ENCODE data around the gene CMTM7.

The CMTM7 gene, protein sequence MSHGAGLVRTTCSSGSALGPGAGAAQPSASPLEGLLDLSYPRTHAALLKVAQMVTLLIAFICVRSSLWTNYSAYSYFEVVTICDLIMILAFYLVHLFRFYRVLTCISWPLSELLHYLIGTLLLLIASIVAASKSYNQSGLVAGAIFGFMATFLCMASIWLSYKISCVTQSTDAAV

DNA sequence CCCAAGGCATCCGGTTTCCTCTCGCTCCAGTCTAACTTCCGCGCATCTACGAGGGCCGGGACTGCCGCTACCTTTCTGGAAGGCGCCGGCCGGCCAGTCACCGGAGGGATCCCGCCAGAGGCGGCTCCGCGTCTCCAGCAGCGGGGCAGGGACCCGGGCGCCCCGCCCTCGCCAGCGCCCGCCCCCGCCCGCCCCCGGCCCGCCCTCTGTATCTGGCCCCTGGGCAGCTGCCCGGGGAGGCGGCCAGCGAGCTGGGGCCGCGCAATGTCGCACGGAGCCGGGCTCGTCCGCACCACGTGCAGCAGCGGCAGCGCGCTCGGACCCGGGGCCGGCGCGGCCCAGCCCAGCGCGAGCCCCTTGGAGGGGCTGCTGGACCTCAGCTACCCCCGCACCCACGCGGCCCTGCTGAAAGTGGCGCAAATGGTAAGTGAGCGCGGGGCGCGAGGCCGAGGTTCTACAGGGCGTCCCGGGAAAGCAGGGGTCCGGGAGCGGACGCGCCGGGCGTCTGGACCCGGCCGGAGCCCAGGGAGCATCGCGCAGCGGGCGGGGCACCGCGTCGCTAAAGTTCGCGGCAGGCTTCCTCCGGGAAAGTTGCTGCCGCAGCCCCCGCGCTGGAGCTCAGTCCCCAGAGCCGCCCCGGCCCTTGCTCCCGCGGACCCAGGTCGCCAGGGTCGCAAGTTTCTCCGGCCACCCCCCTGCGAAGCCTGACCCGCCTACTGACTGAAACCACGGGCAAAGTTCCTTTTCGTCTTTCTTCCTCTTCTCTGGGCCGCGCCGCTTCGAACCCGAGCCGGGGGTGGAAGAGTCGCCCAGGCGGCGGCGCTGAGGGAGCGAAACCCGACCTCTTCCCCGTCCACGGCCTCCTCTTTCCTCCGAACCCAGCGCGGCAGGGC, at the start of gene CMTM7:
Gene CMTM7, plus strand, starts transcription at position 211 of the 893 bp plus-strand sequence. Its CDS starts 54 bp downstream, at position 265.
- DNase-seq: no peak

DNA sequence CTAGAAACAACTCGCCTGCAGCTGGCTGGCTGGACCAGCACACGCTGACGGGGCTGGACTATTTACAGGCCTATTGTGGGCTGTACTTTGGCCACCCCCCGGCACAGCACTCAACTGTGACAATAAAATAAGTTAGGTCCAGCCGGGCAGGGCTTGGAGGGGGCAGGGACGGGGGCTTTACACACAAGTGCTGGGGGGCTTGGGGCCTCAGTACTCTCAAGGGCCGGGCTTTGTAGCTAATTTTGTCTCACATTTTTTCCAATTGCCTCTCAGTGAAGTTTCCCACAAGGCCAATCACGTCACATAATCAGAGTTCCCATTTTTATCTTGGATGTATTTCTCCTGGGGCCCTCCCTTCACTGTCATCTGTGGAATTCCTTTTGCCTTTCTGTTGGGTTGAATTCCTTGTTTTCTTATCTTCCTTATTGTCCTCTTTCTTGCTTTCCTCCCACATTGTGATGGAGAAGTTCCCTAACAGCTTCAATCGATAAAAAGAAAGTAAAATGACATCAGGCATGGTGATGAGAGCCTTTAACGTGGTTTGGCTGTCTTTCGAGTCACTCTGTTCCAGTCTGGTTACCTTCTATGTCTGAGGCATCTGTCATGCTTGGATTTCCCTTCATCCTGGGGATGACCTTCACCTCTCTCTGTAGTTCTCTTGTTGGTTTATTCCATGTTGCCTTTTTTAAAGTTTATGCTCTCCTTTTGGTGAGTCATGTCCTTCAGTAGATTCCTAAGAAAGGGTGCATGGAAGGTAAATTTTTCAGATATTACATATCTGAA, 44.1 kb upstream of the CMTM7 start:
- DNase-seq: no peak

DNA sequence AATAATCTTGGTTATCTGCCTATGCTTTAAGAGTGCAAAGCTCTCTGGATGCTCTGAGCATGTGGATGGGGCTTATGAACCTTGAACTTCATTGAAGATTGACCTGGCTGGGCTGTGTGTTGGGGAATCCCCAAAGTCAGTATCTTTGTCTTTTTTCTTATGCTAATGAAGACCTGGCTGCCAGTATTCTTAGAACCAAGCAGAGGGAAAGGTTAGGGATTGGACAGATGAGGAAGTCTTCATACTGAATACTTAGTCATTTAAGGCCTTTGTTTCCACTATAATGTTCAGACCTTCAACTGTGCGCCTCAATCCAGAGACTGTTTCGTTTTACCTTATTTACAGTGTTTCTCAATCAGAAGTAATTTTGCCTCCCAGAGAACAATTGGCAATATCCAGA, 42.5 kb upstream of the CMTM7 start:
- DNase-seq: no peak

DNA sequence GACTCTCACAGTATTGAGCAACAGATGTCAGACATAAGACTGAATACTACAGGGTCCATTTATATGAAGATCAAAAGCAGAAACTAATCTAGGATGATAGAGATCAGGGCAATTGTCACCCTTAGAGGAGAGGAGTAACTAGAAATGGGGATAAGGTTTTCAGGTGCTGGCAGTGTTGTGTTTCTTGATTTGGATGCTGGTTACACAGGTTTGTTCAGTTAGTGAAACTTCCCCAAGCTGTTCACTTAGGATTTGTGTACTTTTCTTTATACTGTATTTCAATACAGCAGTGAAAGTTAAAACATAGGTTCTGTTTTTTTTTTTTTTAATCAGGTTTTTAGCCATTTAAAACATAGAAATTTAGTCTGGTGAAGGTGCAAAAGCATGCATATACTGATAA, 39.1 kb upstream of the CMTM7 start:
- DNase-seq: no peak

DNA sequence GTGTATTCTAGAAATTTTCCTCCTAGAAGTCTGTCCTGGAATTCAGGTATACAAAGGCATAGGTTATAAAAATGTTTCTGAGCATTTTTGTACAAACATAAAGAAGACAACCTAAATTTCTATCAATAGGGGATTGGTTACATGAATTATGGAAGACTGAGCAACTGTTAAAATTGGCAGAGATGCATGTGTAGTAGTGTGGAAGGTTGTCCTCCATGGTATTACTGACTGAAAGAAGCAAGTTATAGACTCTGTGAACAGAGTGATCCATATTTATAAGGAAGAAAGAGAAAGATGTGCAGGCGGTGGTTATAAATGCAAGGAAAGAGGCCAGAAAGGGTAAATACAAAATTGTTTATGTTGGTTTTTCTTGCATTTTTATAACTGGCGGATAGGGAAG, 38.3 kb upstream of the CMTM7 start:
- no peak for DNase-seq

DNA sequence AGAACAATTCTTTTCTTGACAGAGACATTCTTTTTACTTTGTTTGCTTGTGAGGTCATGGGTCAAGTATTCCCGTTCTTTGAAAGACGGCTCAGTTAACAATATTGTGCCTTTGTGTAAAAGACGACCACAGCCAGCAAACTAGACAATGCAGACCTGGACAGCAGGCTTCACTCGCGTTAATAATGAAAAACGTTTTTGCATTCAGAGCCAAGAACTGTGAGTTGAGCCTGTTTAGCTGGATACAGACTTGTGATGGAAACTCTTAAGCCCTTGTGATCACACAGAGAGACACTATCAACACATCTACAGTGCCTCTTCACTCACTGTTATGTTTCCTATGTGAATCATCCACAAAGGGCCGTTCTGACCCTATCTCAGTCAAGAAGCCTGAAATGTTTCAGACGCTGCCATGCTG, 37.3 kb upstream of the CMTM7 start:
- DNase-seq: no peak

DNA sequence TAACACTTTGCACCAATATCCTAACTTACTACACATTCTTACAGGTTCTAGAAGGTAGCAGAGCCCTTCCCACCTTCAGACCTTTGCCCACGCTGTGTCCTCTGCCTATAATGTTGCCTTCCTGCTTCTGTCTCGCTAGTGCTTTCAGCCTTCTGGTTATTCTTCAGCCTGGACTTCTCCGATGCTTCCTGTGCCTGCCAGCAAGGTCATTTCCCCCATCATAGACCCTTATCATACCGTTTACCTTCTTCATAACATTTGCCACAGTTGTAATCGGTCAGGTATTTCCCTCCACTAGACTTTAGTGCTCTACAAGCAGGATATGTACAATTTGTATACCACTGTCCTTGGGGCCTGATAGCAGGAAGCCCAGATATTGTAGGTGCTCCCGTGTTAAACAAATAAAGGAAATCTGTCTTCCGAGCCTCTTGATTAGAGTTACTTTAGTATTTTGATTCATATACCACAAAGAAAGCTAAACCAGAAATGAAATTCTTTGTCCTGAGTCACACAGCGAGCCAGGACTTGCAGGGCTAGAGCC, 35.8 kb upstream of the CMTM7 start:
- DNase-seq: no peak

DNA sequence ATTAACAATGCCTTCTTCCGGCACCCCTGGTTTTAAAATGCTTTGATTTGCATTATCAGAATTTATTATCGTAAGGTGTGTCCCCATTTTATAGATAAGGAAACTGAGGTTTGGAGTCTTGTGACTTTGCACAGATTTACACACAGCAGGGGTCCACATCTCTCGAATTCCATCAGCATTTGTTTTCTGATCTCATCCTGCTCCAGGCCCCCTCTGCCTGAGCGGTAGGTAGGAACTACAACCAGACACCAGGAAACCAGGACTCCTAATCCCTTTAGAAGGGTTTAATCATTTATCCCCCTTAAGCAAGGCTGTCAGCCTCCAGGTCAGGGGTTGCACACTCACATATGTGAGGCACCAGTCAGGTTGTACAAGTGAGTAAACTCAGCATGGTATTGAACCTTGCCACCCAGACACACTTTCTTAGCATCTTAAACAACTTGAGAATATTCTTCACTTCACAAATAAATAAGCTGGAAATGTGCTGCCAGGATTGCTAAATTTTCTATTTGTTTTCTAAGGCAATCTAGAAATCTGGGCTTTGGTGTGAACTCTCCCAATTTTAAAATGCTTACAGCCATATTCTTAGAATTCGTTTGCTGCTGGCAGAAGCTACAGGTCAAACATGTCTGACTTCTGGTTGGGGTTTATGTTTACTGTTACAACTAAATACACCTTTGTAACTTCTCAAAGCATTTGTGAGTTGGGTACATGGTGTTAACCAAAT, 31.7 kb upstream of the CMTM7 start:
- DNase-seq: no peak

DNA sequence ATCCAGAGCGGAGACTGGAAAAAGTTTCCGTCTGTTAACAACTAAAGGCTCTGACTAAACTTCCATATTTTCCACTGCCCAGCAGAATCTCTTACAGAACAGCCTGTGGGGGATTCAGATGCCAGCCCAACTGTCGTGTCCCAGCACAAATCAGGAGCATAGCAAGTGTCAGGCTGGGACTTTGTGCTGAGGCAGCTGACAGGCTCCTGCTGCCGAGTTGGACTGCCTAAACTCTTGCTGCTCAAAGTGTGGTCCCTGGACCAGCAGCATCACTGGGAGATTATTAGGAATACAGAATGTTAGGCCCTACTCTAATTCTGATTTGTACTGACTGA, 31.2 kb upstream of the CMTM7 start:
- no peak for DNase-seq

DNA sequence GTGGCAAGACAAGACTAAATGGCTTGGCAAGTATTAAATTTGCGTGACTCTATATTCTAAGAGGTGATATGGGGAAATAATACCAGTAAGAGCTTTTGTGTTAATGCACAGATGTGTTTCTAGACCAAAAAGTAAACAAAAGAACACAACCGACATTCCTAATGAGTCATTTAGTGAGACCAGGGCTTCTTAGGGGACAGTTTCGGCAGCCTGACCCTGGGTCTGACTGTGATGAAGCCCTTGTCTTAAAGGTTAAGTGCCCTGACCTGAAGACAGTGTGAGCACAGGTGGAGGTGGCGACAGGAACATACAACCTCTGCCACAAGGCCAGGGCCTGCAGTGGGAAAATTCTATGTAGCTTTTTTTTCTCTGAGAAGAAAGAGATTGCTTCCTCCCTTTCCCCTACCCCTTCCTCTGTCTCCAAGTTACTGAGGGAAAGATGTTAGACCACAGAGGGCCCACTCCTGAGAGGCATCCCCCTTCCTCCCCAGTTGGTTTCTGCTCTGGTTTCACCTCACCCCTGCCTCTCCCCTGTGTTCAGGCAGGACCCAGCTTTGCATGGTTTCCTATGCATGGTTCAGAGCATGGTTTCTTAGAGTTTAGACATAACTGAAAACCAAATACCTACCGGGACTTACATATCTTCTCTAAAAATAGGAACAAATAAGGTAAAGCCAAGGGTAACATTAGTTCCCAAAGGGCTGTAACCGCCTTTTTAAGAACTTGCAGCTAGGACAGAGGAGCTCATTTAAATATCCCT, 24.8 kb upstream of the CMTM7 start:
- no peak for DNase-seq

DNA sequence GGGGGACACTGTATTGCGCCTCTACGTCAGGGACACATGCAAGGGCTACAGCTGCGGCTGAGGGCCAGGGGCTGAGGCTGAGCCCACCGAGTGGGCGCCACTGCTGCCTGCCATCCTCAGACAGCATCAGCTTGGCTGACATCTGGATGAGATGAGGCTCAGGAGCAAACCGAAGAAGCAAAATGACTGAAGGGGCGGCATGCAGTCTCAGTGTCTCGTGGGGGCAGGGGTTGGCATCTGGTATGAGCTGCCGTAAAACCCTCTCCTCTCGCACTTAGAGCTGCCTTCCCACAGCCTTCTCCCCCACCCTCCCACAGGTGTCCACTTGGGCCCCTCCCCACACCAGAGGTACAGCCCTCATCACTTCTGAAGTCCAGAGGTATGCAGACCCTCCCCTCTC, 24.2 kb upstream of the CMTM7 start:
- DNase-seq: no peak

DNA sequence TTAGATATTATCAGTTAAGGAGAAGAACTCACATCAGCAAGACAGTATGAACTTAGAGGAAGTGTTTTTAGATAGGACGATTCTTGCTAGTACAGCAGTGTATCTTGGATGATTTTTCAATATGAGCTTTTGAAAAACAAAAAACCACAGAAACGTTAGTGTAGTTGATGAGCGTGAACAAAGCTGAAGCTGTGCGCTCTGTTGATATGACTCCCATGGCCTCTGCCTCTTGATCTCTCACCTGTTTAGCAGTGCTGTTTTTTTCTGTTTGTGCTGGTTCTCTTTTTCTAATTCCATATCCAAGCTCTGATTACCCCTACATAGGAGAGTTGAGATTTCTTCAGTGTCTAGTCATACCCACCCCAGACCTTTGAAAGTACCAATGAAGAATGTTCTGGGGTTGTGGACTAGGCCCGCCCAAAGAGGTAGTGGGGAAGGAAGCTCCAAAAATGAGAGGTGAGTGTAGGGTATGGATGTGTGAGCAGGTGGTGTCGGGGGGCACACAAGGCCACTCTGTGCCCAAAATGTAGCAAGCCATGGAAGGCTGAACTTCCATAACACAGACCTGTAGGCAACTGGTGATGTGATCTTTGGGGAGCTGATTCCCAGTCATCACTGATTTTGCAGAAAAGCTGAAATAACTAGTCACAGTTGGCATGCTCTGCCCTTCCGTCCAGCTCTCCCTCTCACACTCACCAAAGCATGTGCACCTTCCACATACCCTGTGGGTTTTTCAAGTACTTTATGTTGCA, 20.0 kb upstream of the CMTM7 start:
- DNase-seq: no peak

DNA sequence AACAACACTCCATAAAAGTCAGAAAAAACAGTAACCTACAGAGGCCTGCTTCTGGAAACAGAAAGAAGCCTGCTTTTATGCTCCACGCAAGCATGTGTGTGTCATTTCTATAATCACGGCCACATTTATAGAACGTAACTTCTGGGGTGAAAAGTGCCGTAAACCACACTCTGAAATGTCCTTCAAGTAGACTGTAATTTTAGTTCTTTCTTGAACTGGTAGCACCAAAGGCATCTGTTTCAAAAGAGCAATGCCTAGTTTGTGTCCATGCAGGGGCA, 19.5 kb upstream of the CMTM7 start:
- DNase-seq: no peak

DNA sequence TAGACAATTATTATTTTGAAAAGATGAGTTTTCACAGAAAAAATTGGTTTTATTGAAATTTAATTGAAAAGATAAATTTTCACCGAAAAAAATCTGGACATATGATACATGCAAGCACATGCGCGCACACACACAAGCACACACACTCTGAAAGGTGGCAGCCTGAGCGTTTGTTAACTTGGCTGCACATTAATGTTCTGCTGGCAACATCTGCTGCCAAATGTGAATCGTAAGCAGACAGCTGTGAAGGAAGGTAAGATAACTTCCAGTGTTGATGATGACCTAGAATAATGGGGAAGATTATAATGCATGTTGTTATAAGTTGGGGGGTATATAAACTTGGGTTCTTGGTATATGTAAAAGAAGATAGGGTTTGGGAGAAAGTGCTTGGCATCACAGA, 18.4 kb upstream of the CMTM7 start:
- no peak for DNase-seq

DNA sequence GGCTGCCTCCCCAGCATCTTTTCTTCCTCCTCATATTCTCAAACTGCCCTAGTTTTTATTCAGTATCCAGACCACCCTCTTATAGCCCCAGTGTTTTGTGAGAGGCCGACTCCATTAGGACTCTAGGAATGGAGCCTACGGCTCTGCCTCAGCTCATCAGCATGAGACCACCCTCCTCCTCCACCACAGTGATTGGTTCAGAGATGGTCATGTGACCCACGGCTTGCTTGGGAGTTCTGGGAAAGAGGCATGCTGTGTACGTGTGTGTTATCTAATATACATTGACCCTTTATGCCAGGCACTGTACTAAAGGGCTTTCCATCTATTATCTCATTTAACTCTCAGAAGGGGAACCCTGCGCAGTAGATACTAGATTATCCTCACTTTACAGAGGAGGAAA, 17.8 kb upstream of the CMTM7 start:
- no peak for DNase-seq

DNA sequence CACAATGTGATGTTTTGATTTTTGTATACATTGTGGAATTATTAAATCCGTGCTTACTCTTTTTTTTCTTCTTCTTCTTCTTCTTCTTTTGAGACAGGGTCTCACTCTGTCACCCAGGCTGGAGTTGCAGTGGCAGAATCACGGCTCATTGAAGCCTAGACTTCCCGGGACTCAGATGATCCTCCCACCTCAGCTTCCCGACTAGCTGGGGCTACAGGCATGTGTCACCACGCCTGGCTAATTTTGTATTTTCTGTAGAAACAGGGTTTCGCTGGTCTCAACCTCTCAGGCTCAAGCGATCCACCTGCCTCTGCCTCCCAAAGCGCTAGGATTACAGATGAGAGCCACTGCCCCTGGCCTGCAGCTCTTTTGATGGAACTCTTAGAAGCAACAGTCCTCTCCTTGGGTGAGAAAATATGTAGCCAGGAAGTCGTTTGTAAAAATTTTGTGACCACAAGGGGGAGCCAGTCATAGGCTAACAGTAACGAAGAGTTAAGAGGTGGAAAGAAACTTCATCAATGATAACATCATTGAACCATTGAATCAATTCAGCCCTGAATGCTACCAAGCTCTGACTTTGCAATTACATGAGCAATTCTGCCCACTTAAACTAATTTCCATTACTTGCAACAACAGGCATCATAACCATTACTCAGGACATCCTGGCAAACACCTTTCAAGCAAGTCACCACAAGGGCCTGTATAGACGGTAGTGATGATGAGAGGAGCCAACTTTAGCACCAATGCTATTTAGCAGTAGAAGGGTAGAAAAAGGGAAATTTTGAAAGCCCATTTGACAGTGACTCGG, 16.7 kb upstream of the CMTM7 start:
- DNase-seq: no peak

DNA sequence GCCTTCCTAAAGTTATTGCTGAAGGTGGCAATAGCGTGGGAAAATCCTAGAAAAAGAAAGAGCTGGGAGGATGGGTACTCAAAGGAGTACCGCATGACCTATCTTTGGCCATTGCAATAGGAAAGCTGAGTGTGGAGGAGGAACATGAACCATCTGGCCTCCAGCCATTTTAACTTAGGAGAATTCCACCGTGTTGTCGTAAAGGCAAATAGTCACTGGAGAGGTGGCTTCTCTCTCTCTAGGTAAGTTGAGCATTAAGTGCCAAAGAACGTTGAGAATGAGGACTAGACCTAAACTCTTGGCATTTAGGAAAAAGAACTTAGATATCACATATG, 16.1 kb upstream of the CMTM7 start:
- DNase-seq: no peak

DNA sequence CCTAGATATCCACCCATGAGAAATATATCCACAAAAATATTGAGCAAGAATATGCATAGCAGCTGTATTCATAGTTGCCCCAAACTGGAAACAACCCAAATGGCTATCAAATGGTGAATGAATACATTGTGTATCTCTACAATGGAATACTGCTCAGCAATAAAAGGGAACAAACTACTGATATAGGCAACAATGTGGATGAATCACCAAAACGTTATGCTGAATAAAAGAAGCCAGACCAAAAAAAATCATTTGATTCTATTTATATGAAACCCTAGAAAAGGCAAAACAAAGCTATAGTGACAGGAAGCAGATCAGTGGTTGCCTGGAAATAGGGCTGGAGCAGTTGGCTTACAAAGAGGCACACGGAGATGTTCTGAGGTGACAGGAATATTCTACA, 15.5 kb upstream of the CMTM7 start:
- no peak for DNase-seq

DNA sequence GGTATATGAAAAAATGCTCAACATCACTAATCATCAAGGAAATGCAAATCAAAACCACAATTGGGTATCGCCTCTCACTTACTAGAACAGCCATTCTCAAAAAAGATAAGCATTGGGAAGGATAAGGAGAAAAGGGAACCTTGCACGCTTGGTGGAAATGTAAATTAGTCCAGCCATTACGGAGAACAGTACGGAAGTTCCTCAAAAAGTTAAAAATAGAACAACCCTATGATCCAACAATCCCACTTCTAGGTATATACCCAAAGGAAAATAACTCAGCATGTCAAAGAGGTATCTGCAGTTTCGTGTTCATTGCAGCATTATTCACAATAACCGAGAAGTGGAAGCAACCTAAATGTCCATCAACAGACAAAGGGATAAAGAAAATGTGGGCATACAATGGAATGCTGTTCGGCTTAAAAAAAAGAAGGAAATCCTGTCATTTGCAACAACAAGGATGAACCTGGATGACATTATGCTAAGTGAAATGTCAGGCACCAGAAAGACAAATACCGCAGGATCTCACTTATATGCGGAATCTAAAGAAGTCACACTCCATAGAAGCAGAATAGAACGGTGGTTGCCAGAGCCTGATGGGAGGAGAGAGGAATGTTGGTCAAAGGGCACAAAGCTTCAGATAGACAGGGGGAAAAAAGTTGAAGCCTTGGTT, 11.7 kb upstream of the CMTM7 start:
- no peak for DNase-seq

DNA sequence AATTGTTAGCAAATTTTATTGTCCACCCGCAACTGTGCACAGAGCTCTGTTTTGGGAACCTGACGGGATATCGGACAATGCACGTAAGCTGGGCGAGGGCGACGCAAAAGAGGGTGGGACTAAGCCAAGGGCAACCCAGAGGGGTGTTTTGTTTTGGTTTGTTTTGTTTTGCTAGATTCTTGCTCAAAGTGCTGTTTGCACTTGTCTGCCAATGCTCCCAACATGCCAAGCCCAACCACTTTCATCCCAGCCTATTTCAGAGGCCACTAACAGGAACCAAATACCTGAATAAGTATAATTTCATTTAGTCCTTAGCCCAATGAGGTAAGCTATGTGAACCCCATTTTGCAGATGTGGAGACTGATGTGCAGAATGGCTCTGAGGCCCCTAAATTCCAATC, 9.7 kb upstream of the CMTM7 start:
- DNase-seq: no peak
